GM12874 (cell line): ENCODE measurements around the gene DOCK3.

ENCODE experiments used
- TF ChIP-seq, protein P1 (sequence below): IDR thresholded peaks from 2 replicates; pipeline ENCODE4 v1.5.1; 2011; ENCODE audit warnings: low read depth, mild to moderate bottlenecking, control low read depth, low read length, moderate library complexity; ENCODE audit not compliant: insufficient read depth

The DOCK3 gene

DNA sequence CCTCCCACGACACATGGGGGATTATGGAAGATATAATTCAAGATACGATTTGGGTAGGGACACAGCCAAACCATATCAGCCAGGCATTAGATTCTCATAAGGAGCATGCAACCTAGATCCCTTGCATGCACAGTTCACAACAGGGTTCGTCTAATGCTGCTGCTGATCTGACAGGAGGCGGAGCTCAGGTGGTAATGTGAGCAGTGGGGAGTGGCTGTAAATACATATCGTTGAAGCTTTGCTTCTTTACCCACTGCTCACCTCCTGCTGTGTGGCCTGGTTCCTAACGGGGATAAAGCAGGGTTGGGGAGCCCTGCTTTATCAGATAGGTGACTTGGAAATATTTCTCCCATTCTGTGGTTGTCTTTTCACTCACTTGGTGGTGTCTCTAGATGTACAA, 14.8 kb downstream of the DOCK3 start:
- TF ChIP-seq, protein P1, sequence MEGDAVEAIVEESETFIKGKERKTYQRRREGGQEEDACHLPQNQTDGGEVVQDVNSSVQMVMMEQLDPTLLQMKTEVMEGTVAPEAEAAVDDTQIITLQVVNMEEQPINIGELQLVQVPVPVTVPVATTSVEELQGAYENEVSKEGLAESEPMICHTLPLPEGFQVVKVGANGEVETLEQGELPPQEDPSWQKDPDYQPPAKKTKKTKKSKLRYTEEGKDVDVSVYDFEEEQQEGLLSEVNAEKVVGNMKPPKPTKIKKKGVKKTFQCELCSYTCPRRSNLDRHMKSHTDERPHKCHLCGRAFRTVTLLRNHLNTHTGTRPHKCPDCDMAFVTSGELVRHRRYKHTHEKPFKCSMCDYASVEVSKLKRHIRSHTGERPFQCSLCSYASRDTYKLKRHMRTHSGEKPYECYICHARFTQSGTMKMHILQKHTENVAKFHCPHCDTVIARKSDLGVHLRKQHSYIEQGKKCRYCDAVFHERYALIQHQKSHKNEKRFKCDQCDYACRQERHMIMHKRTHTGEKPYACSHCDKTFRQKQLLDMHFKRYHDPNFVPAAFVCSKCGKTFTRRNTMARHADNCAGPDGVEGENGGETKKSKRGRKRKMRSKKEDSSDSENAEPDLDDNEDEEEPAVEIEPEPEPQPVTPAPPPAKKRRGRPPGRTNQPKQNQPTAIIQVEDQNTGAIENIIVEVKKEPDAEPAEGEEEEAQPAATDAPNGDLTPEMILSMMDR, result no peak

DNA sequence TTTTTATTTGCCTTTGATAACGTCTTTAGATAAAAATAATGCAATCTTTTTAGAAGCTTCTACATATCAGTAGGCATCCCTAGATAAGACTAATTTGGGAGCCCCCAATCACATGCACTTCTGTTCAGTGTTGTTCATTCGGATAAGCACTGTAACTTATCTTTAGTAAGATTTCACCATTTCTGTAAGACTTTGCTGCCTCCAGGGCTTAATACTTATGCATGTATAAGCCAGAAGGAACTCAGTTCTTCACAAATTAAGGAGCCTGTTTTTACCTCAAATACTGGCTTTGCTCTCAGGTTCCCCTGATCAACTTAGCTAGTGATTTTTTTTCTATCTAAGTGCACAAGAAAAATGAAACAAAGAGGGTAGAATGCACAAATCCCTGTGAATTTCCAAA, 20.3 kb downstream of the DOCK3 start:
- TF ChIP-seq, protein P1, result no peak

DNA sequence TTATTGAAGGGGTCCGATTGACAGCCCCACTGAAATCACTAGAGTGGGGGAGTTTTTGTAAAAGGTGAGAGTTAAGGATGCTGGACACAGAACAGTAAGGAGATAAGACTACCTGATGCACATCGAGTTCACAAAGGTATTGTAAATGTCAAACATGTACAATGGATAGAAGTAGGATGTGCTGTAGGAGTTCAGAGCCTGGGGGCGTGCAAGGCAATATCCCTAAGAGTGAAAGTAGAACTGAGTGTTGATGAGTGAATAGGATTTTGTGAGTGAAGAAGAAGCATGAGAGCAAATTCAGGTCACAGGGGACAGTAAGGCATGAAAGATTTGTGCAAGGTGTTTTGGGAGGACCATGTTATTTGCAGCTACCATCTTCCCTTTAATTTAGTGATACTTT, 21.5 kb downstream of the DOCK3 start:
- TF ChIP-seq, protein P1, result no peak

DNA sequence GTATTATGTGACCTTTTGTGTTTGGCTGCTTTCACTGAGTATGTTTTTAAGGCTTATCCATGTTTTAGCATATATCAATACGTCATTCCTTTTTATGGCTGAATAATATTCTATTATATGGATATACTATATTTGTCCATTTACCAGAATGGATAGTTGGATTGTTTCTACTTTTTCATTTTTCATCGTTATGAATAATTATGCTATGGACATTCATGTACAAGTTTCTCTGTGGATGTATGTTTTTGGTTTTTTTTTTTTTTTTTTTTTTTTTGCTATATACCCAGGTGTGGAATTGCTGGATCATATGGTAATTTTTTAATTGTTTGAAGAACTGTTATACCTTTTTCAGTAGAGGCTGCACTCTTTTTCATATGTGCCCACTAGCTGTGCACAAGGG, 23.5 kb downstream of the DOCK3 start:
- TF ChIP-seq, protein P1, result no peak

DNA sequence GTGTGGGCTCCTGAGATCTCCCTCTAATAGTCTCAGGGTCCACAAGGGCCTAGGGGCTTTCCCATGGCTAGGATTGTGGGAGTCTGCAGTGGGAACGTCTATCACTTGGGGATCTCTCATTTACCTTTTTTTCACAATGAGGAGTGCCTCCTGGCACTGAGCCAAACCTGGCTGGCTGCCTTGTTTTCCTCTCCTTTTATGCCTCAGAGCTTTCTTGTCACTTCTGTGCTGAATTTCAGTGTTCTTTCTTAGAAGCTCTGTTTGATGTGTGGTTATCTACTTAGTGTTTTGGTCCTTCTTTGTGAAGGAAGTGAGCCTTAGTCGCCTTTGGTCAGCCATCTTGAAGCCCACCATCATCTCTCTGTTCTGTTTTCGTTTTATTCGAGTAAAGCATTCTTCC, 33.9 kb downstream of the DOCK3 start:
- TF ChIP-seq, protein P1, result no peak

DNA sequence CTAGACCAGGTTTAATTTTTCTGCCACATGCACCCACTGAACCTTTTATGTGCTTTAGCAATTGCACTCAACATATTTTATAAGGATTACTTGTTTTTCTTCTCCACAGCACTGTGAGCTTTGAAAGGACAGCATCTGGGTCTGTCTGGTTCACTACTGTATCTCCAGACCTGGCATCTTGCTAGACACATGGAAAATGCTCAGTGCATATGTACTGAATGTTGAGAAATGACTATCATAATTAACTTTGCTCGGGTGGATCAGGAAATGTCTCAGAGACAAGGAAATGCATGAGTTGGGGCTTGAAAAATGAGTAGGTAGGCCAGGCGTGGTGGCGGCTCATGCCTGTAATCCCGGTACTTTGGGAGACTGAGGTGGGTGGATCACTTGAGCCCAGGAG, 40.2 kb downstream of the DOCK3 start:
- TF ChIP-seq, protein P1, result no peak

DNA sequence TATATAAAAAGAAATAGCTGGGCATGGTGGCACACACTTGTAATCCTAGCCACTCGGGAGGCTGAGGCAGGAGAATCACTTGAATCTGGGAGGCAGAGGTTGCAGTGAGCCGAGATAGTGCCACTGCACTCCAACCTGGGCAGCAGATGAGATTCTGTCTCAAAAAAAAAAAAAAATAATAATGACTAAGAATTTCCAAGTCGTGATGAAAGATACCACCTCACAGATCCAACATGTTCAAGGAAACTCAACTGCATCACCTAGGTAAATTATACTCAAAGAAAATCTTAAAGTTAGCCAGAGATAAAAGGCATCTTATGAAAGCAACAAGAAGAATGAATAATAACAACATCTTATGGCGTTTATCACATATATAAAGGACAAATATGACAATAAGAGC, 50.1 kb downstream of the DOCK3 start:
- TF ChIP-seq, protein P1, result no peak

DNA sequence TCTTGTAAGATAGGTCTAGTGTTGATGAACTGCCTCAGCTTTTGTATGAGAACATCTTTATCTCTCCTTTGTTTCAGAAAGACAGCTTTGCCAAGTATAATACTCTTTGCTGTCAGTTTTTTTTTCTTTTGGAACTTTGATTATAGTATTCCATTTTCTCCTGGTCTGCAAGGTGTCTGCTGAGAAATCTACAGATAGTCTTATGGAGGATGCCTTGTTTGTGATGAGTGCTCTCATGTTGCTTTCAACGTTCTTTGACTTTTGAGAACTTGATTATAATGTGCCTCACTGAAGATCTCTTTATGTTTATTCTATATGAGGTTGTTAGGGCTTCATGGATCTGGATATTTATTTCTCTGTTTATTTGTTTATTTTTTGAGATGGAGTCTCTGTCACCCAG, 60.3 kb downstream of the DOCK3 start:
- TF ChIP-seq, protein P1, result no peak
